ENCODE data around the gene MAST4.

The MAST4 gene

GRCh38 chr5:67197536-67197935, 601.3 kb downstream of the MAST4 start:
- DNase-seq (ENCODE audit: low read depth in 3 of 3, low spot score in 1 of 3): no peak

- no peak for DNase-seq (ENCODE audit: low read depth in 3 of 3, low spot score in 1 of 3)
Observed at GRCh38 chr5:67198917-67199316, 602.7 kb downstream of the MAST4 start.

GRCh38 chr5:67199859-67200258, 603.7 kb downstream of the MAST4 start:
- DNase-seq (ENCODE audit: low read depth in 3 of 3, low spot score in 1 of 3): no peak

GRCh38 chr5:67200809-67201562, 604.8 kb downstream of the MAST4 start:
- no peak for DNase-seq (ENCODE audit: low read depth in 3 of 3, low spot score in 1 of 3)

- DNase-seq (ENCODE audit: low read depth in 3 of 3, low spot score in 1 of 3): no peak
Observed at GRCh38 chr5:67201897-67202549, 605.8 kb downstream of the MAST4 start.

- no peak for DNase-seq (ENCODE audit: low read depth in 3 of 3, low spot score in 1 of 3)
Observed at GRCh38 chr5:67202828-67203227, 606.6 kb downstream of the MAST4 start.

GRCh38 chr5:67203701-67204074, 607.5 kb downstream of the MAST4 start:
- DNase-seq (ENCODE audit: low read depth in 3 of 3, low spot score in 1 of 3): no peak

GRCh38 chr5:67204821-67205220, 608.6 kb downstream of the MAST4 start:
- DNase-seq (ENCODE audit: low read depth in 3 of 3, low spot score in 1 of 3): no peak

- DNase-seq (ENCODE audit: low read depth in 3 of 3, low spot score in 1 of 3): no peak
Observed at GRCh38 chr5:67205981-67206380, 609.8 kb downstream of the MAST4 start.

- DNase-seq (ENCODE audit: low read depth in 3 of 3, low spot score in 1 of 3): no peak
Observed at GRCh38 chr5:67206461-67206860, 610.3 kb downstream of the MAST4 start.

GRCh38 chr5:67206929-67207328, 610.7 kb downstream of the MAST4 start:
- DNase-seq (ENCODE audit: low read depth in 3 of 3, low spot score in 1 of 3): peak; percentile 50 to 60 (median 57)

- no peak for DNase-seq (ENCODE audit: low read depth in 3 of 3, low spot score in 1 of 3)
Observed at GRCh38 chr5:67208403-67208802, 612.2 kb downstream of the MAST4 start.

GRCh38 chr5:67209141-67209771, 613.1 kb downstream of the MAST4 start:
- DNase-seq (ENCODE audit: low read depth in 3 of 3, low spot score in 1 of 3): peak in 2 of 3 donors; percentile 27 to 29

GRCh38 chr5:67211926-67212325, 615.7 kb downstream of the MAST4 start:
- DNase-seq (ENCODE audit: low read depth in 3 of 3, low spot score in 1 of 3): no peak

GRCh38 chr5:67214036-67214435, 617.8 kb downstream of the MAST4 start:
- DNase-seq (ENCODE audit: low read depth in 3 of 3, low spot score in 1 of 3): no peak

GRCh38 chr5:67214707-67215447, 618.7 kb downstream of the MAST4 start:
- no peak for DNase-seq (ENCODE audit: low read depth in 3 of 3, low spot score in 1 of 3)

- peak; percentile 13 to 41 (median 35) for DNase-seq (ENCODE audit: low read depth in 3 of 3, low spot score in 1 of 3)
Observed at GRCh38 chr5:67215519-67216471, 619.6 kb downstream of the MAST4 start.

GRCh38 chr5:67216564-67216963, 620.4 kb downstream of the MAST4 start:
- DNase-seq (ENCODE audit: low read depth in 3 of 3, low spot score in 1 of 3): no peak
